Trophoblast cell (in vitro differentiated cells and primary cell): ENCODE measurements around the gene ADCY4.

Experiments used
- DNase-seq, 2 donors: peaks; one replicate each; pipeline ENCODE4 v3.0.0-alpha.2; 2016
- H2AFZ ChIP-seq: 2 replicates; pipeline ENCODE4 v1.6.1; 2013; ENCODE audit warnings: low read length, moderate library complexity, mild to moderate bottlenecking; ENCODE audit not compliant: insufficient read depth, poor library complexity
- H2AK5ac ChIP-seq: 2 replicates; pipeline ENCODE4 v1.6.1; 2013; ENCODE audit warnings: mild to moderate bottlenecking, low read length
- H2BK120ac ChIP-seq: 2 replicates; pipeline ENCODE4 v1.6.1; 2013; ENCODE audit warnings: low read length, mild to moderate bottlenecking, moderate library complexity; ENCODE audit not compliant: insufficient read depth, poor library complexity
- H2BK12ac ChIP-seq: 2 replicates; pipeline ENCODE4 v1.6.1; 2013; ENCODE audit warnings: mild to moderate bottlenecking, low read length, moderate library complexity
- H2BK5ac ChIP-seq: 2 replicates; pipeline ENCODE4 v1.6.1; 2013; ENCODE audit warnings: low read length, low read depth, moderate library complexity, mild to moderate bottlenecking; ENCODE audit not compliant: poor library complexity
- H3K14ac ChIP-seq: 2 replicates; pipeline ENCODE4 v1.6.1; 2013; ENCODE audit warnings: mild to moderate bottlenecking, low read length
- H3K18ac ChIP-seq: 2 replicates; pipeline ENCODE4 v1.6.1; 2013; ENCODE audit warnings: mild to moderate bottlenecking, low read length
- H3K23ac ChIP-seq: 2 replicates; pipeline ENCODE4 v1.6.1; 2013; ENCODE audit warnings: low read length
- H3K27ac ChIP-seq: 2 replicates; pipeline ENCODE4 v1.5.1; 2013; ENCODE audit warnings: low read depth, mild to moderate bottlenecking, inconsistent platforms, low read length, moderate library complexity
- H3K27me3 ChIP-seq: 2 replicates; pipeline ENCODE4 v1.6.1; 2013; ENCODE audit warnings: inconsistent platforms, mild to moderate bottlenecking, low read length, moderate library complexity; ENCODE audit not compliant: insufficient read depth
- H3K36me3 ChIP-seq, 2 experiments: 1 replicate in 1 of 2; 2 replicates in 1 of 2; pipeline ENCODE4 v1.6.1; 2013; ENCODE audit warnings: low read length in 2 of 2, mild to moderate bottlenecking in 2 of 2, moderate library complexity in 1 of 2; ENCODE audit not compliant: insufficient read depth in 2 of 2, control insufficient read depth in 1 of 2
- H3K4ac ChIP-seq: 2 replicates; pipeline ENCODE4 v1.6.1; 2013; ENCODE audit warnings: low read depth, mild to moderate bottlenecking, low read length, moderate library complexity
- H3K4me1 ChIP-seq, 2 experiments: 1 replicate in 1 of 2; 2 replicates in 1 of 2; pipeline ENCODE4 v1.6.1; 2013; ENCODE audit warnings: low read length in 2 of 2, mild to moderate bottlenecking in 2 of 2, moderate library complexity in 1 of 2; ENCODE audit not compliant: insufficient read depth in 2 of 2, control insufficient read depth in 1 of 2
- H3K4me2 ChIP-seq: 2 replicates; pipeline ENCODE4 v1.6.1; 2013; ENCODE audit warnings: inconsistent platforms, mild to moderate bottlenecking, low read length, moderate library complexity
- H3K4me3 ChIP-seq: 2 replicates; pipeline ENCODE4 v1.5.1; 2013; ENCODE audit warnings: mild to moderate bottlenecking, low read depth, low read length, inconsistent platforms
- H3K79me1 ChIP-seq: one replicate; pipeline ENCODE4 v1.6.1; 2013; ENCODE audit warnings: low read length
- H3K79me2 ChIP-seq: 2 replicates; pipeline ENCODE4 v1.6.1; 2013; ENCODE audit warnings: low read length, mild to moderate bottlenecking; ENCODE audit not compliant: control insufficient read depth, insufficient read depth, poor library complexity
- H3K9ac ChIP-seq: 2 replicates; pipeline ENCODE4 v1.6.1; 2013; ENCODE audit warnings: mild to moderate bottlenecking, low read length
- H3K9me3 ChIP-seq: 2 replicates; pipeline ENCODE4 v1.6.1; 2013; ENCODE audit warnings: low read depth, mild to moderate bottlenecking, control low read depth, inconsistent platforms, low read length; ENCODE audit not compliant: insufficient read depth
- H4K12ac ChIP-seq: 2 replicates; pipeline ENCODE4 v1.6.1; 2013; ENCODE audit warnings: low read depth, mild to moderate bottlenecking, low read length, moderate library complexity
- H4K8ac ChIP-seq: 2 replicates; pipeline ENCODE4 v1.6.1; 2013; ENCODE audit warnings: low read depth, mild to moderate bottlenecking, low read length, moderate library complexity
- H4K91ac ChIP-seq: one replicate; pipeline ENCODE4 v1.6.1; 2013; ENCODE audit warnings: low read depth, mild to moderate bottlenecking, low read length, moderate library complexity
- WGBS: extraction: QIAGEN DNeasy Blood & Tissue Kit; methylation state at CpG from one replicate; pipeline ENCODE4 v1.1.7; 2013; ENCODE audit warnings: missing lambda C conversion rate; ENCODE audit not compliant: insufficient read length, insufficient coverage; ENCODE audit errors: extremely low coverage; 5-methylcytosine and 5-hydroxymethylcytosine counted together

The ADCY4 gene

GRCh38 chr14:24348186-24348585 is 13.3 kb upstream of the ADCY4 start:
- Histone ChIP-seq H3K9ac (no peak overlapping the region), H3K18ac (no peak overlapping the region), H3K79me1 (no peaks in the 10 kb centered on the region), H3K4ac (no peak overlapping the region), H2BK5ac (no peak overlapping the region), H4K8ac (no peak overlapping the region), H3K79me2 (no peaks in the 10 kb centered on the region), H3K27me3 (peaks cover 5% of the 10 kb centered on the region), H2BK12ac (no peak overlapping the region), H3K4me2 (no peak overlapping the region), H3K27ac (no peak overlapping the region), H2BK120ac (no peak overlapping the region), H3K23ac (no peak overlapping the region), H3K9me3 (peaks cover 2% of the 10 kb centered on the region), H3K4me3 (no peak overlapping the region), H2AK5ac (no peak overlapping the region), H4K12ac (no peak overlapping the region), H3K14ac (no peak overlapping the region), H2AFZ (no peak overlapping the region), H3K4me1 (no peaks in the 10 kb centered on the region), H3K36me3 (no peaks in the 10 kb centered on the region), H4K91ac (no peak overlapping the region)
- no CpG with 5 or more reads among the region's 2 CpGs for WGBS
- no peak for DNase-seq

GRCh38 chr14:24347134-24347533 is 12.3 kb upstream of the ADCY4 start:
- no CpG with 5 or more reads among the region's 1 CpG for WGBS

GRCh38 chr14:24343795-24344660 is 9.2 kb upstream of the ADCY4 start:
- H3K9ac ChIP-seq: no peak overlapping the region
- H3K23ac ChIP-seq: no peak overlapping the region
- no peaks in the 10 kb centered on the region for H3K79me1 ChIP-seq
- no peaks in the 10 kb centered on the region for H3K79me2 ChIP-seq
- no peak overlapping the region for H4K91ac ChIP-seq
- H3K27ac ChIP-seq: no peak overlapping the region
- H3K27me3 ChIP-seq: peaks cover 24% of the 10 kb centered on the region
- WGBS: no CpG with 5 or more reads among the region's 7 CpGs
- no peak overlapping the region for H2BK5ac ChIP-seq
- H3K4me1 ChIP-seq: peaks cover 7 to 8% of the 10 kb centered on the region in 2 experiments
- no peak overlapping the region for H2AK5ac ChIP-seq
- no peak overlapping the region for H2BK120ac ChIP-seq
- no peak overlapping the region for H4K12ac ChIP-seq
- no peak overlapping the region for H2BK12ac ChIP-seq
- no peak overlapping the region for H3K4me3 ChIP-seq
- H3K36me3 ChIP-seq: no peaks in the 10 kb centered on the region
- no peak overlapping the region for H2AFZ ChIP-seq
- no peak overlapping the region for H3K14ac ChIP-seq
- no peak overlapping the region for H3K4ac ChIP-seq
- H4K8ac ChIP-seq: no peak overlapping the region
- no peak for DNase-seq
- H3K4me2 ChIP-seq: no peak overlapping the region
- peaks cover 6% of the 10 kb centered on the region for H3K9me3 ChIP-seq
- H3K18ac ChIP-seq: no peak overlapping the region

More at GRCh38 chr14:24347134-24347533, 12.3 kb upstream of the ADCY4 start:
- H3K4me1 ChIP-seq: no peaks in the 10 kb centered on the region
- no peak overlapping the region for H3K18ac ChIP-seq
- no peak overlapping the region for H4K91ac ChIP-seq
- H3K36me3 ChIP-seq: no peaks in the 10 kb centered on the region
- H3K9me3 ChIP-seq: peaks cover 2% of the 10 kb centered on the region
- DNase-seq: no peak
- H4K8ac ChIP-seq: no peak overlapping the region
- no peak overlapping the region for H2BK12ac ChIP-seq
- no peaks in the 10 kb centered on the region for H3K79me1 ChIP-seq
- no peaks in the 10 kb centered on the region for H3K79me2 ChIP-seq
- no peak overlapping the region for H3K27ac ChIP-seq
- no peak overlapping the region for H2AK5ac ChIP-seq
- H2BK120ac ChIP-seq: no peak overlapping the region
- no peak overlapping the region for H4K12ac ChIP-seq
- no peak overlapping the region for H3K9ac ChIP-seq
- no peak overlapping the region for H3K4me3 ChIP-seq
- H3K23ac ChIP-seq: no peak overlapping the region
- H3K4me2 ChIP-seq: no peak overlapping the region
- H3K4ac ChIP-seq: no peak overlapping the region
- H2BK5ac ChIP-seq: no peak overlapping the region
- H3K27me3 ChIP-seq: peaks cover 1% of the 10 kb centered on the region
- H2AFZ ChIP-seq: no peak overlapping the region
- H3K14ac ChIP-seq: no peak overlapping the region

- H4K8ac ChIP-seq: no peak overlapping the region
- no peak overlapping the region for H3K18ac ChIP-seq
- peaks cover 11% of the 10 kb centered on the region for H3K9me3 ChIP-seq
- H3K27me3 ChIP-seq: peaks cover 34% of the 10 kb centered on the region
- no CpG with 5 or more reads among the region's 4 CpGs for WGBS
- DNase-seq: no peak
- no peak overlapping the region for H2BK5ac ChIP-seq
- H3K9ac ChIP-seq: no peak overlapping the region
- H3K79me2 ChIP-seq: no peaks in the 10 kb centered on the region
- H3K4ac ChIP-seq: no peak overlapping the region
- no peaks in the 10 kb centered on the region for H3K36me3 ChIP-seq
- H4K91ac ChIP-seq: no peak overlapping the region
- H3K4me1 ChIP-seq: peaks cover 7 to 8% of the 10 kb centered on the region in 2 experiments
- no peak overlapping the region for H3K4me2 ChIP-seq
- H3K27ac ChIP-seq: no peak overlapping the region
- no peak overlapping the region for H3K4me3 ChIP-seq
- no peak overlapping the region for H2AK5ac ChIP-seq
- H2BK120ac ChIP-seq: no peak overlapping the region
- no peak overlapping the region for H3K23ac ChIP-seq
- no peak overlapping the region for H2BK12ac ChIP-seq
- no peak overlapping the region for H4K12ac ChIP-seq
- no peak overlapping the region for H3K14ac ChIP-seq
- H3K79me1 ChIP-seq: no peaks in the 10 kb centered on the region
- no peak overlapping the region for H2AFZ ChIP-seq
Measured at GRCh38 chr14:24342889-24343288, 8.0 kb upstream of the ADCY4 start.
